Hematopoietic multipotent progenitor cell treated with erythropoietin and hydrocortisone succinate and interleukin-3 and kit ligand, for 4 days (in vitro differentiated cells): Measurements from ENCODE around the gene TUBB8B.
A peak's percentile ranks its signal among the peaks of the same experiment; 100 is the strongest.
"Not testable (repeated sequence)": the region's sequence is repeated elsewhere in the genome, so short reads cannot be mapped to it uniquely, and the experiment has no call there.

Experiments
- DNase-seq: peaks from one replicate; pipeline ENCODE4 v3.0.0-alpha.2; 2015

The TUBB8B gene

DNA sequence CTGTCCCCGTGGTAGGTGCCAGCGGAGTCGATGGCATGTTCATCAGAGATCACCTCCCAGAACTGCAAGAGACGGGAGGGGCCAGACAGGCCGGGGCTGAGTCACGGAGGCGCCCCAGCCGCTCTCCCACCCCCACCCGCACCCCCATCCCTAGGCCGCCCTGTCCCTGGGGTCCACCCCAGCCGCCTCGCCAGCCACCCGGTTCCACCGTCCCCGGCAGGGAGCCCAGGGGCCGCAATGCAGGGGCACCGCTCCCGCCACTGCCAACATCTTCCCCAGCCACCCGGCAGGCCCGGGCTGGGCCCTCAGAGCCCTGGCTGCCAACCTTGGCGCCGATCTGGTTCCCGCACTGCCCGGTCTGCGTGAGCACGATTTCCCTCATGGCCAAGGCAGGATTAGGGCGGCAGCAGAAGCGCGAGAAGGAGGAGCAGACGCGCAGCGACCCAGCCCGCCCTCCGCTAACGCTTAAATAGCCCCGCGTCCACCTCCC is at the start of gene TUBB8B:
TSS of gene TUBB8B (minus strand) at position 440 of the 490 bp plus-strand sequence. CDS start at position 382, 58 bp downstream.
- DNase-seq: not testable (repeated sequence)

DNA sequence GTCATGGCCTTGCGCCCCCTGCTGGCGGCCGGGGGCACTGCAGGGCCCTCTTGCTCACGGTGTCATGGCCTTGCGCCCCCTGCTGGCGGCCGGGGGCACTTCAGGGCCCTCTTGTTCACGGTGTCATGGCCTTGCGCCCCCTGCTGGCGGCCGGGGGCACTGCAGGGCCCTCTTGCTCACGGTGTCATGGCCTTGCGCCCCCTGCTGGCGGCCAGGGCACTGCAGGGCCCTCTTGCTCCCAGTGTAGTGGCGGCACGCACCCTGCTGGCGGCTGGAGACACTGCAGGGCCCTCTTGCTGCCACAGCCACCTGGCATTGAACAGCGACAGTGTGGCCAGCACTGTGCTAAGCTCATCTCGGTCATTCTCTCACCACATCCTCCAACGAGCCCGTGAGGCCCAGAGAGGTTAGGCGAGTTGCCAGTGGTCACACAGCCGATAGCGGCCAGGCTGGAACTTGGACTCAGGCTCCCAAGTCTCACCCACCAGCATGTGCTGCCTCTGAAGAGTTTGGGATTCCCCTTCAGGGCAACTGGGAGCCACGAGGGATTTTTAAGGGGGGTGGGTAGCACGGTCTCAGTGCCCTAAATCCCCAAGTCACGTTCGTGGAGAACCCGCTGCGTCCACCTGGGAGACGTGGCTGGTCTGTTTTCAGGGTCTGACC is 48.0 kb upstream of the TUBB8B start:
- DNase-seq: not testable (repeated sequence)

DNA sequence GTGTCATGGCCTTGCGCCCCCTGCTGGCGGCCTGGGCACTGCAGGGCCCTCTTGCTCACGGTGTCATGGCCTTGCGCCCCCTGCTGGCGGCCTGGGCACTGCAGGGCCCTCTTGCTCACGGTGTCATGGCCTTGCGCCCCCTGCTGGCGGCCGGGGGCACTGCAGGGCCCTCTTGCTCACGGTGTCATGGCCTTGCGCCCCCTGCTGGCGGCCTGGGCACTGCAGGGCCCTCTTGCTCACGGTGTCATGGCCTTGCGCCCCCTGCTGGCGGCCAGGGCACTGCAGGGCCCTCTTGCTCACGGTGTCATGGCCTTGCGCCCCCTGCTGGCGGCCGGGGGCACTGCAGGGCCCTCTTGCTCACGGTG is 47.3 kb upstream of the TUBB8B start:
- DNase-seq: not testable (repeated sequence)

DNA sequence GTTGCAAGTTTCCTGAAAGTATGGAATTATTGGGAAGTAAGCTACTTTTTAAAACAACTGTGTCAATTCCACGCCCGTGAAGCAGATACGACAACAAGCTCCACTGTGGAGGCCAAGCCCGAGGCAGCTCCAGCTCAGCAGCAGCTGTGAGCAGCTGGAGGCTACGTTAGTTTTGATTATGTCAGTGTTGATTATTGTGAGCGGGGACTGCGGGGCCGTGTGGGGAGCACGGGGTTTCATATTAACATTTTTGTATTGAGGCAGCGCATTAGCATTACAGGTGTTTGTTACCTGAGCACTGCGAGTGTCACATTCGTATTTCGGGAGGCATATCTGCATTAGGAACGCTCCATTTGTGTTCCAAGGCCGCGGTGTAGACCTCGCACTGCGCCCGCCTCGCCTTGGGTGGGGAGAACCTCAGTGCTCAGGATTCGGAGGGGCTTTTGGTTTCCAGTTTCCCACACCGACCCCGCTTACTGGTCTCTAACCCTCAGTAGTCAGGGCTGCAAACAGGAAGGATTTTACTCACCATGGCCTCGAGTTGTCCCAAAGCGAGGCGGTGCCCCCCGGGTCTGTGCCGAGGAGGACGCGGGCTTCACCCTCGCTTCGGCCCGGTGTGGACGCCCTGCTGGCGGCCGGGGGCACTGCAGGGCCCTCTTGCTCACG is 46.8 kb upstream of the TUBB8B start:
- DNase-seq: not testable (repeated sequence)

DNA sequence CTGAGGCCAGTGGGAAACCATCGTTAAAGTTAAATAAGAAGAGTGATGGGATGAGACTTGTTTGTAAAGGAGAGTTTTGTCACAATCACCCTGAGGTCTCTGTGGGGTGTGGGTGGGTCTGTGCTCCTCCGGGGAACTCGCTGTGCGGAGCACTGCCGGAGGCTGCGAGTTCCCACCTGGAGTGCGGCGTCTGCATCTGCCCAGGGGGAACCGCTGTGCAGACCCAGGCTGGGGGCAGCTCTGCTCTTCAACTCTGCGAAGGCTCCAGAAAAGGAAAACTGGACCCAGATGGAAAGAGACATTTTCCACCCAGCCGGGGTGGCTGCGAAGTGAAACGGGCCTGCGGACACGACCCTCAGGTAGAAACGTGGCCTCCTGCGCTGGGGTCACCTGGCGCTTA is 46.2 kb upstream of the TUBB8B start:
- DNase-seq: not testable (repeated sequence)

DNA sequence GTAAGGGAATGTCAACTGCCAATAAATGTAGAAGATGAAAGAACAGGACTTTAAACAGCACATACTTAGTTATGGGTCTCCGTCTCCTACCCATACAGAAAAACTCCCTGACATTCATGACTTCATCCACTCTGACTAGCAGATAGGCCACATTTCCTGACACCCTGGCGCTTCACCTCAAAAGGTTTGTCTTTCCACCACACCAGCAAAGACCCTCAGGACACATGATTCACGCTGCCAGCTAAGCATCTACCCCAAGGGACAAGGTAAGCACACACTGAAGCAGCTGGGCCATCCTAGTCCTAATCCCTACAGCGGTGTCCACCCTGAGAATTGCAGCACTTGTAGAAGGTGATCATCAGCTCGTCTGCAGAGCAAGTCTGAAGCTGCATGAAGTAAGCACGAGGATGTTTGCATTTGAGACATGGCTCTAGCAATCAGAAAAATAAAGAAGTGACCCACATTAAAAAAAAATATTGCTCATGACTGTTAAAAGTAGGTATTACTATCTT is 44.5 kb upstream of the TUBB8B start:
- not testable (repeated sequence) for DNase-seq

DNA sequence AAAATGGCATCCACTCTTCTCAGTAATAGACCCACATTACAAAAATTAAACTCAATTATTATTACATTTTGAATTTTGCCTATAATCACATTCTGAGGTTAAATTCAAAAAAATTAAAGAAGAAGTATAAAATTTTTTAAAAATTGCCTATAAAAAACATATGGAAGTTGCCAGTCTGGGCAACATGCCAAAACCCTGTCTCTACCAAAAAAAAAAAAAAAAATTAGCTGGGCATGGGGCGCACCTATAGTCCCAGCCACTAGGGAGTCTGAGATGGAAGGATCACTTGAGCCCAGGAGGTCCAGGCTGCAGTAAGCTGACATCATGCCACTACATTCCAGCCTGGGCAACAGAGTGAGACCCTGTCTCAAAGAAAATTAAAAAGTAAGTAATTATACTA is 42.1 kb upstream of the TUBB8B start:
- DNase-seq: peak; percentile 47

DNA sequence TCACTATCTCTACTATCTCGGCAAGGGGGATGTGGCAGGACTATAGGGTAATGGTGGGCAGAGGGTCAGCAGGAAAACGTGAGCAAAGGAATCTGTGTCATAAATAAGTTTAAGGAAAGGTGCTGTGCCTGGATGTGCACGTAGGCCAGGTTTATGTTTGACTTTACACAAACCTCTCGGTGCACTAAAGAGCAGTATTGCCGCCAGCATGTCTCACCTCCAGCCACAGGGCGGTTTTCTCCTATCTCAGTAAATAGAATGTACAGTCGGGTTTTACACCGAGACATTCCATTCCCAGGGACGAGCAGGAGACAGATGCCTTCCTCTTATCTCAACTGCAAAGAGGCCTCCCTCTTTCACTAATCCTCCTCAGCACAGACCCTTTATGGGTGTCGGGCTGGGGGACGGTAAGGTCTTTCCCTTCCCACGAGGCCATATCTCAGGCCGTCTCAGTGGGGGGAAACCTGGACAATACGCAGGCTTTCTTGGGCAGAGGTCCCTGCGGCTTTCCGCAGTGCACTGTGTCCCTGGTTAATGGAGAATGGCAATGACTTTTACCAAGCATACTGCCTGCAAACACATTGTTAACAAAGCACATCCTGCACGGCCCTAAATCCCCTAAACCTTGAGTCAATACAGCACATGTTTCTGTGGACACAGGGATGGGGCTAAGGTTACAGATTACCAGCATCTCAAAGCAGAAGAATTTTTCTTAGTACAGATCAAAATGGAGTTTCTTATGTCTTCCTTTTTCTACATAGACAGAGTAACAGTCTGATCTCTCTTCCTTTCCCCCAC is 41.2 kb upstream of the TUBB8B start:
- DNase-seq: not testable (repeated sequence)

DNA sequence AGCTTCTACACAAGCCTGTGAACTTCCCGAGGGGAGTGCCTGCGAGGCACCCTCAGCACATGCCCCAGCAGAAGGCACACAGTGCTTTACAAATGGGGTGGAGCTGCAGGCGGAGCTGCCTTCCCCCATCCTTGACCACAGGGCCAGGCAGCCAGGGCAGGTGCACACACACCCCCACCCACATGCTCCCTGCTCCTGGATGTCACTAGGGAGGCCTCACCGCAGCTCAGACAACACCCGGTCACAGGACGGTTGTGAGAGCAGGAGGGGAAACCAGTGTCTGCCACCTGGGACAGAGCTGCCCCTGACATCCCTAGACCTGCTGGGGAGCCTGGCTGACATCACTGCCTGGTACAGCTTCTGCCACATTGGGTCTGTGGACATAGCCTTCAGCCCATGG is 39.7 kb upstream of the TUBB8B start:
- DNase-seq: not testable (repeated sequence)

DNA sequence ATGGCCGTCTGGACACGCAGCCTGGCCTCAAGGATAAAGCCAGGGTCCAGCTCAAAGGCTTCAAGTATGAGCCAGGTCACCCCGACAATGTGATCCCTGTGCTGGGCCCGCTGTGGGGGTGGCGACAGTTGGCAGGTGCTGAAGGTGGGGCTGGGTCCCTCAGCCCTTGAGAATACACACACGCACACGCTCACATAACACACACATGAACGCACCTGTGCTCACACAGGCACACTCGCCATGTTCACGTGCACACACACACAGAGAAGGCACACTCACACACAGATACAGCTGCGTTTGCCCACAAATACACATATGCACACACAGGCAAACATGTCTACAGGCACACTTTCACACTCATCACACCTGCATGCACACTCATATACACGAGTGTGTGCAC is 35.4 kb upstream of the TUBB8B start:
- not testable (repeated sequence) for DNase-seq

DNA sequence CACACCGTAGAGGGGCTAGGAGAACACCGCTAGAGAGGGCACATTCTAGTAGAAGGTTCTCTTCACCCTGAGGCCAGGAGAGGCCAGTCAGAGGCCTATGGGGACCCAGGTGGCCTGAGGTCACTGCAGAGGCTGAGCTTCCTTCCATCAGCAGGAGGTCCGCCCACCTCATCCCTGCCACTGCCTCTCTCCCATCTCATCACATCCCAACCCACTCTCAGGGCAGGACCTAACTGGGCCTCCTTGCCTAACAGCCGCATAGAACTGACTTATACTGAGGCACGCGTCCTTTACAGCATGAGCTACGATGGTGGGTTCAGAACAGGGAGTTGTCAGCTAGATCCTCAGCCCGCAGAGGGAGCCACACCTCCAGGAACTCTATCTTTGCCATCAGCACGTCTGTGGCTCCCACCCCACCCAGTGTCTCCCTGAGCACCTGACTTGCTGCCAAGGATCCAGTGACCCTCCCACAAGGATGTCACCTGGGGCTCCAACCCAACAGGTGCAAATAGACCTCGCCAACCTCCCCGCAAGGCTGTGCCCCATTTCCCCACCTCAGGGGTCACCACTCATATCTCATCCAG is 33.3 kb upstream of the TUBB8B start:
- DNase-seq: not testable (repeated sequence)

DNA sequence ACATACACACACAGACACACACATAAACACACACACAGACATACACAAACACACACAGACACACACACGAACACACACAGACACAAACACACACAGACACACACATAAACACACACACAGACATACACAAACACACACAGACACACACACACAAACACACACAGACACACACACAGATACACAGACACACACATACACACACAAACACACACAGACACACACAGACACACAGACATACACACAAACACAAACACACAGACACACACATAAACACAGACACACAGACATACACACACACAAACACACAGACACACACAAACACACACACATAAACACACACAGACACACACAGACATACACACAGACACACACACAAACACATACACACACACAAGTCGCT is 31.5 kb upstream of the TUBB8B start:
- not testable (repeated sequence) for DNase-seq

DNA sequence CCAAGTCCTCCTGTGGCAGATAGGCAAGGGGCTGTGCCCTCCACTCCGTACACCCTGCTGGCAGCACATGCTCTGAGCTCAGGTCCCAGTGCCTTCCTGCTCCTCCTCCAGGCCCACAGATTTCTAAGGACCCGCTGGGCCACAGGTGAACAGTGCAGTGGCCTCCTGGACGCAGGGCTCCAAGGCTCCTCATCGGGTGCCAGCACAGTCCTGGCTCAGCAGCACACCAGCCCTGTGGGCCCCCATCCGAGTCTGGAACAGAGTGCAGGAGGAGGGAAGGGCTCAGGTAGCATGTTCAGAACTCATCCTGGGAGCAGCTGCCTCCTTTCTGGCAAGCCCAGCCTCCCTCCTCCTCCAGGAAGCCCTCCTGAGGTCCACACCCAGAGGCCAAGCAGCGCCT is 30.8 kb upstream of the TUBB8B start:
- not testable (repeated sequence) for DNase-seq

DNA sequence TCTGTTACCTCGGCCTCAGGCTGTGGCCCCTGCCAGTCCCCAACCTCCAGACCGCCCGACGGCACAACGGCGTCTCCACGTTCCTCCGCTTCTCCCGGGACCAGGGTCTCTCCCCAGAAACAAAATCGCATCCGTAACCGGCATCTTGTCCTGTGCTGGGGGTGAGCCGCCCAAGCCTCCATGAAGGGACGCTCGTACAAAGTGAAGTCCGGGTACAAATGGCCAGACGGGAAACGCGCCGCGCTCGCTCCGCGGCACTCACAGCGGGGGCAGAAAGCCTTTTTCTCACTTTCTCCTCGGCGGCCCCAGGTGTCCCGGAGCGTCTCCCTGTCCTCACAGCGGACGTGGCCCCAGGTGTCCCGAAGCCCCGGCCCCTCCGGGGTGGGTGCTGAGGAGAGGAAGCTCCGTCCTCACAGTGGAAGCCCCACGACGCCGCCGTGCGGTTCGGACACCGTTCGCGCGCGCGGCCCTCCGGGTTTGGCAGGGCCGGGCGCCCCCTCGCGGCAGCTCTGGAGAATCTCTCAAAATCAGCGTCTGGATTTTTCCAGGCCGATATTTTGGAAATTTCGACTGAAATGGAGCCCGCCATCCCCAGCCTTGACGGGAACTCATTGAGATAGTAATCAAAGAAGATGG is 26.2 kb upstream of the TUBB8B start:
- not testable (repeated sequence) for DNase-seq

DNA sequence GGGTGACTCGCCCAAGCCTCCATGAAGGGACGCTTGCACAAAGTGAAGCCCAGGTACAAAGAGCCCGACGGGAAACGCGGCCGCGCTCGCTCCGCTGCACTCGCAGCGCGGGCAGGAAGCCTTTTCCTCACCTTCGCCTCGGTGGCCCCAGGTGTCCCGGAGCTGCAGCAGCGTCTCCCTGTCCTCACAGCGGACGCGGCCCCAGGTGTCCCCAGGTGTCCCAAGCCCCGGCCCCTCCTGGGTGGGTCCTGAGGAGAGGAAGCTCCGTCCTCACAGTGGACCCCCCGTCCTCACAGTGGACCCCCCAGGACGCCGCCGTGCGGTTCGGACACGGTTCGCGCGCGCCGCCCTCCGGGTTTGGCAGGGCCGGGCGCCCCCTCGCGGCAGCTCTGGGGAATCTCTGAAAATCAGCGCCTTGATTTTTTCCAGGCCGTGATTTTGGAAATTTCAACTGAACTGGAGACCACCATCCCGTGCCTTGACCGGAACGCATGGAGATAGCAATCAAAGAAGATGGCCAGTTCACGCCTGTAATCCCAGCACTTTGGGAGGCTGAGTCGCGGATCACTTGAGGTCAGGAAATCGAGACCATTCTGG is 23.9 kb upstream of the TUBB8B start:
- DNase-seq: not testable (repeated sequence)

DNA sequence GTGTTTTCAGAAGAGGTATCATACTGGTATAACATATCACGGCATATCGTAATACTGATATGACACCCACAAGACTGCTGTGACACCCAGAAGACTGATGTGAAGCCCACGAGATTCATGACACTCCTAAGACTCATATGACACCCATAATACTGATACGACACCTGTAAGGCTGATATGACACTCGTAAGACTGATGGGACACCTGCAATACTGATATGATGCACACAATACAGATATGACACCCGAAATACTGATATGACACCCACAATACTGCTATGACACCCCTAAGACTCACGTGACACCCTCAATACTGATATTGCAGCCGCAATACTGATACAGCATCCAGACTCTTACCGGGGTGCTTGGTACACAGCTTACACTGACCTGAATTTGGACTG is 18.3 kb upstream of the TUBB8B start:
- DNase-seq: not testable (repeated sequence)

DNA sequence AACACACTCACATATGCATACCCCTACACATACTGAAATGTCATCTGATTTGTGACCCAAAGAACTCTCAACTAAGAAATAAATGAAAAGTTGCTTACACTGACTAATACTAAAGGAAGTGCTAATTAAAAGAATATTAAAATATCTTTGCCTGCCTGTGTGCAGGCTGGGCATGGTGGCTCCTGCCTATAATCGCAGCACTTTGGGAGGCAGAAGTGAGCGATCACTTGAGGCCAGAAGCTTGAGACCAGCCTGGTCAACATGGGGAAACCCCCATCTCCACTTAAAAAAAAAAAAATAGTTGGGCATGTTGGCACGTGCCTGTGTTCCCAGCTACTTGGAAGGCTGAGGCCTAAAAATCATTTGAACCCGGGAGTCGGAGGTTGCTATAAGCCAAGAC is 14.9 kb upstream of the TUBB8B start:
- not testable (repeated sequence) for DNase-seq

DNA sequence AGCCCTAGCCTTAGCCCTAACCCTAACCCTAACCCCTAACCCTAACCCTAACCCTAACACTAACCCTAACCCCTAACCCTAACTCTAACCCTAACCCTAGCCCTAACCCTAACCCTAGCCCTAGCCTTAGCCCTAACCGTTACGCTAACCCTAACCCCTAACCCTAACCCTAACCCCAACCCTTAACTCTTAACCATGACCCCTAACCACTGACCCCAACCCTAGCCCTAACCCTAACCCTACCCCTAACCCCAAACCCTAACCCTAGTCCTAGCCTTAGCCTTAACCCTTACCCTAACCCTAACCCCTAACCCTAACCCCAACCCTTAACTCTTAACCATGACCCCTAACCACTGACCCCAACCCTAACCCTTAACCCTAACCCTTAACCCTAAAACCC is 14.2 kb upstream of the TUBB8B start:
- peak; percentile 31 for DNase-seq

DNA sequence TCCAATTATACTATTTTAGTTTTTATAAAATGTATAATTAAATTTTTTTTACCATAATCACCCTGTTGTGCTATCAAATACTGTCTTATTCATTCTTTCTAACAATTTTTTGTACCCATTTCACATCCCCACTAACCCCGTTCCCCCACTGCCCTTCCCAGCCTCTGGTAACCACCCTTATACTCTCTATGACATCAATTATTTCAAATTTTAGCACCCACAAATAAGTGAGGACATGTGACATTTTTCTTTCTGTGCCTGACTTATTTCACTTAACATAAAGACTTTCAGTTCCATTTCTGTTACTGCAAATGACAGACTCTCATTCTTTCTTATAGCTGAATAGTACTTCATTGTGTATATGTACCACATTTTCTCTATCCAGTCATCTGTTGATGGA is 5.0 kb upstream of the TUBB8B start:
- not testable (repeated sequence) for DNase-seq

DNA sequence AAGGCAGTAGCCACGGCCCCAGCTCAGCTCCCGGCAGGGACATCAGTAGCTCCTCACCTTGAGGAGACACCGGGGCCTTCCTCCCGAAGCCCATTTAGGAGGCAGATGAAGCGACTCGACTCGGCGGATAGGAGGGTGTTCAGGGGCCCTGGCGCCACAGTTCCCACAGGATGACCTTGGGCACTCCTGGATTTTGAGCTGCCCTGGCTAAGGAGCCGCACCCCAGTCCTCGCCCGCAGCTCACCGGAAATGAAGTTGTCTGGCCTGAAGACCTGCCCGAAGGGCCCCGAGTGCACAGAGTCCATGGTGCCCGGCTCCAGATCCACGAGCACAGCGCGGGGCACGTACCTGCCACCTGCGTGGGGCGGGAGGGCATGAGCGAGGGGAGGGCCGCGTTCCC is 719 bp downstream of the TUBB8B start:
- DNase-seq: not testable (repeated sequence)

DNA sequence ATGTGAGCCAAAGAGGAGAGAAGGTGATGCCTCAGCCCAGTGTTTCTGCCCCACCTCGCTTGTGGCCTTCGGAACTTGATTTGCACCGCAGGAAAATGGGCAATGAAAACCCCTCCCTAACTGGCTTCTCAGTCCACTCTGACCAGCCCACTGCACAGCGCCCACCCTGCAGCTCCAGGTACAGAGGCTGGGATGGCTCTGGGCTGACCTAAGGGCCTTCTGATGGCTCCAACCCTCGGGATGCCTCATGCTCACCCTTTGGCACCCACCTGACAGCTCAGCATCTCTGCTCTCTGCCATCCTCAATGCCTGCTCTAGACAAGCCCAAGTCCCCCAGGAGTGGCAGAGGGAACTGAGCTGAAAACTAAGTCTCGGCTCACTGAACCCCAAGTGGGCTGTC is 36.2 kb downstream of the TUBB8B start:
- DNase-seq: not testable (repeated sequence)

DNA sequence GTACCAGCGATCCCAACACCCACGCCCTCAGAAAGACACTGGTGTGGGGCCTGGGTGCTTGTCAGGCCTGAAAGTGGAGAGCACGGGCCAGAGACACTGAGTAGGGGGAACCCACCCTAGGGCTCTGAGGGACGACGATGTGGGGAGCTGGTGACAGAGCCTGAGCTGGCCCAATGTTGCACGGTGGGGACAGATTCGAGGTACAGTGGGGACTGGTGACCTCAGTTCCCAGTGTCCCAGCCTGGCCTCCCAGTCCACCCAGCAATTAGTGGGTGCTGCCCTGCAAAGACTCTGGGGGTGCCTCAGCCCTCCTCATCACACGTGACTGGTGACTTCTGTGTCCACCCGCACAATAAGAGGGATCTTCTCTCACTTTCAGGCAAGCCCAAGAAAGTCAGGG is 36.6 kb downstream of the TUBB8B start:
- not testable (repeated sequence) for DNase-seq
